ENCODE measurements around the gene GLP2R. TPM values are rescaled to one million over a fixed set of nuclear protein-coding genes. Genes with fewer than 3 reads are reported as not detected.

Gene GLP2R
- total and polyA plus RNA-seq, 2 experiments from 2014 or later = not detected

- no peak for TF ChIP-seq REST (IDR thresholded peaks at IDR 0.05; ENCODE audit: unreplicated experiment)
- TF ChIP-seq ZNF331 (CRISPR knock-in tag; IDR thresholded peaks at IDR 0.05; ENCODE audit: low read depth) = no peak
- TF ChIP-seq JUNB (IDR thresholded peaks at IDR 0.05; ENCODE audit: unreplicated experiment) = no peak
- no peak for TF ChIP-seq NANOG (IDR thresholded peaks at IDR 0.05; ENCODE audit: borderline replicate concordance)
- no peak for TF ChIP-seq EZH2 (IDR thresholded peaks at IDR 0.05; ENCODE audit: low read depth, unreplicated experiment)
- TF ChIP-seq CREB1 (CRISPR knock-in tag; IDR thresholded peaks at IDR 0.05; ENCODE audit: low read depth) = no peak
- TF ChIP-seq POLR2AphosphoS5 (IDR thresholded peaks at IDR 0.05; ENCODE audit: low read depth) = no peak
- no peak for TF ChIP-seq EZH2phosphoT487 (IDR thresholded peaks at IDR 0.05; ENCODE audit: unreplicated experiment)
These were observed 49.7 kb downstream of the GLP2R start (continued) for GRCh38 chr17:9875441-9875840.

- DNase-seq (ENCODE audit: low spot score) (no peak), ATAC-seq (no peak)
- Histone ChIP-seq H3K9me2 (ENCODE audit: insufficient read depth) (no peaks in the 10 kb centered on the region), H3F3A (replicated peaks; ENCODE audit: low read depth) (no peaks in the 10 kb centered on the region), H3K27me3 (ENCODE audit: insufficient read depth) (no peaks in the 10 kb centered on the region), H3K4me1 (ENCODE audit: insufficient read depth) (no peaks in the 10 kb centered on the region), H3K79me2 (replicated peaks; ENCODE audit: insufficient read depth) (no peaks in the 10 kb centered on the region), H4K20me1 (replicated peaks; ENCODE audit: insufficient read depth) (no peaks in the 10 kb centered on the region), H3K4me3 (no peak overlapping the region), H3K4me2 (no peak overlapping the region), H2AFZ (peak overlapping the region; percentile 80; the same call in 1 of the 2 replicates), H3K36me3 (ENCODE audit: insufficient read depth) (no peaks in the 10 kb centered on the region; the same call in 1 of the 2 replicates), H3K27ac (ENCODE audit: low read depth) (no peak overlapping the region)
- Mint-ChIP-seq H3K9me3 (peaks cover 22% of the 10 kb centered on the region), H3K36me3 (ENCODE audit: low read depth) (peaks cover 4% of the 10 kb centered on the region; the same call in 1 of the 3 replicates), H3K27me3 (ENCODE audit: insufficient read depth, low read depth, poor library complexity) (no peaks in the 10 kb centered on the region), H3K27ac (no peak overlapping the region), H3K4me3 (no peak overlapping the region), H3K4me1 (no peaks in the 10 kb centered on the region; the same call in 1 of the 3 replicates)
- TF ChIP-seq REST (IDR thresholded peaks at IDR 0.05; ENCODE audit: unreplicated experiment) (no peak), CTCF (conservative IDR thresholded peaks at IDR 0.05; ENCODE audit: low read depth in 2 of 2) (no peak), STAT1 (IDR thresholded peaks at IDR 0.05; ENCODE audit: unreplicated experiment) (no peak), ZNF331 (CRISPR knock-in tag; IDR thresholded peaks at IDR 0.05; ENCODE audit: low read depth) (no peak), EZH2phosphoT487 (IDR thresholded peaks at IDR 0.05; ENCODE audit: unreplicated experiment) (no peak)
These were observed 52.6 kb downstream of the GLP2R start for GRCh38 chr17:9878356-9878755.
